WTC11 (cell line): Measurements from ENCODE around the gene ERBB2. TPM values are rescaled to one million over a fixed set of nuclear protein-coding genes. Genes with fewer than 3 reads are reported as not detected.

Experiments
- ATAC-seq: fragments of 200-7000 bp; cut with Tn5 transposase; 2 replicates; pipeline ENCODE4 v1.10.0; 2021; ENCODE audit warnings: mild to moderate bottlenecking, moderate library complexity
- CTCF ChIA-PET: fragments of 300-600 bp; sonication (Branson Sonifier 250); formaldehyde crosslinking; loops from one replicate; lab custom pipeline; 2021; ENCODE audit warnings: antibody characterized with exemption; lab: Charles Lee
- POLR2A ChIA-PET: fragments of 350-600 bp; sonication (Branson Sonifier 250); formaldehyde crosslinking; loops from one replicate; lab custom pipeline; 2021; ENCODE audit warnings: antibody characterized with exemption; lab: Charles Lee
- DNase-seq: peaks from one replicate; pipeline ENCODE4 v3.0.0; 2021; ENCODE audit warnings: low spot score
- H3K27ac Mint-ChIP-seq: 2 replicates; pipeline ENCODE4 v1.8.0; 2021; ENCODE audit warnings: mixed read lengths
- H3K27me3 Mint-ChIP-seq: 2 replicates; pipeline ENCODE4 v1.8.0; 2021; ENCODE audit warnings: low read depth, mild to moderate bottlenecking, moderate library complexity, mixed read lengths
- H3K36me3 Mint-ChIP-seq: 2 replicates; pipeline ENCODE4 v1.8.0; 2021; ENCODE audit warnings: mixed read lengths
- H3K4me1 Mint-ChIP-seq: 2 replicates; pipeline ENCODE4 v1.8.0; 2022; ENCODE audit warnings: mixed read lengths
- H3K4me3 Mint-ChIP-seq: 2 replicates; pipeline ENCODE4 v1.8.0; 2021; ENCODE audit warnings: mild to moderate bottlenecking, moderate library complexity, mixed read lengths
- H3K9me3 Mint-ChIP-seq: 2 replicates; pipeline ENCODE4 v1.8.0; 2021; ENCODE audit warnings: mixed read lengths
- ATF1 ChIP-seq: sonication (generic); formaldehyde crosslinking; IDR thresholded peaks from 2 replicates; pipeline ENCODE4 v1.8.1; 2023; ENCODE audit warnings: mild to moderate bottlenecking, moderate library complexity, missing genetic modification reagents
- ELF4 ChIP-seq: sonication (generic); formaldehyde crosslinking; IDR thresholded peaks from 2 replicates; pipeline ENCODE4 v1.8.1; 2022; ENCODE audit warnings: low read depth, mild to moderate bottlenecking, moderate library complexity, missing genetic modification reagents
- EMX1 ChIP-seq: fragments of 250-450 bp; sonication (Bioruptor Pico); IDR thresholded peaks from 2 replicates; pipeline ENCODE4 v1.8.0; 2021; ENCODE audit warnings: mild to moderate bottlenecking
- ETV6 ChIP-seq: sonication (generic); formaldehyde crosslinking; IDR thresholded peaks from 2 replicates; pipeline ENCODE4 v1.8.1; 2022; ENCODE audit warnings: mild to moderate bottlenecking, missing genetic modification reagents
- FOXJ3 ChIP-seq: sonication (generic); formaldehyde crosslinking; IDR thresholded peaks from 2 replicates; pipeline ENCODE4 v1.9.0; 2021; ENCODE audit warnings: missing genetic modification reagents, mild to moderate bottlenecking, borderline replicate concordance
- MXD4 ChIP-seq: fragments of 250-450 bp; sonication (Bioruptor Pico); IDR thresholded peaks from 2 replicates; pipeline ENCODE4 v1.8.0; 2021; ENCODE audit warnings: mild to moderate bottlenecking, moderate library complexity, borderline replicate concordance
- NFATC4 ChIP-seq: fragments of 250-450 bp; sonication (Bioruptor Pico); IDR thresholded peaks from 2 replicates; pipeline ENCODE4 v1.9.0; 2021; ENCODE audit warnings: mild to moderate bottlenecking
- NFE2L1 ChIP-seq: sonication (generic); formaldehyde crosslinking; IDR thresholded peaks from 2 replicates; pipeline ENCODE4 v1.8.1; 2023; ENCODE audit warnings: missing genetic modification reagents
- NR1H2 ChIP-seq: sonication (generic); formaldehyde crosslinking; IDR thresholded peaks from 2 replicates; pipeline ENCODE4 v1.9.0; 2021; ENCODE audit warnings: mild to moderate bottlenecking, moderate library complexity, missing genetic modification reagents
- RORB ChIP-seq: fragments of 250-450 bp; sonication (Bioruptor Pico); IDR thresholded peaks from 2 replicates; pipeline ENCODE4 v1.9.0; 2021; ENCODE audit warnings: mild to moderate bottlenecking
- TCF7 ChIP-seq: sonication (generic); formaldehyde crosslinking; IDR thresholded peaks from 2 replicates; pipeline ENCODE4 v1.8.0; 2022; ENCODE audit warnings: mild to moderate bottlenecking, low read depth, missing genetic modification reagents, moderate library complexity
- TP53 ChIP-seq: sonication (generic); formaldehyde crosslinking; IDR thresholded peaks from 2 replicates; pipeline ENCODE4 v1.8.1; 2023; ENCODE audit warnings: mild to moderate bottlenecking, missing genetic modification reagents
- ZBTB21 ChIP-seq: sonication (generic); formaldehyde crosslinking; IDR thresholded peaks from 2 replicates; pipeline ENCODE4 v1.8.1; 2023; ENCODE audit warnings: mild to moderate bottlenecking, missing genetic modification reagents, borderline replicate concordance
- ZNF232 ChIP-seq: sonication (generic); formaldehyde crosslinking; IDR thresholded peaks from 2 replicates; pipeline ENCODE4 v1.8.0; 2022; ENCODE audit warnings: mild to moderate bottlenecking, missing genetic modification reagents
- ZNF396 ChIP-seq: fragments of 250-450 bp; sonication (Bioruptor Pico); IDR thresholded peaks from 2 replicates; pipeline ENCODE4 v1.8.0; 2021; ENCODE audit warnings: mild to moderate bottlenecking, moderate library complexity, borderline replicate concordance
- total RNA-seq: library from RNA; stranded (reverse); gene quantifications from 3 replicates; pipeline ENCODE4 v1.2.3, GENCODE V29; 2021
- TF ChIP-seq, protein P1 (sequence below): sonication (generic); formaldehyde crosslinking; IDR thresholded peaks from 2 replicates; pipeline ENCODE4 v1.8.0; 2022; ENCODE audit warnings: mild to moderate bottlenecking, missing genetic modification reagents
- TF ChIP-seq, protein P2 (sequence below): fragments of 250-450 bp; sonication (Bioruptor Pico); IDR thresholded peaks from 2 replicates; pipeline ENCODE4 v1.9.0; 2021; ENCODE audit warnings: mild to moderate bottlenecking
- TF ChIP-seq, protein P3 (sequence below): fragments of 250-450 bp; sonication (Bioruptor Pico); IDR thresholded peaks from 2 replicates; pipeline ENCODE4 v1.9.0; 2021; ENCODE audit warnings: mild to moderate bottlenecking
- TF ChIP-seq, protein P4 (sequence below): sonication (generic); formaldehyde crosslinking; IDR thresholded peaks from 2 replicates; pipeline ENCODE4 v1.8.0; 2022; ENCODE audit warnings: mild to moderate bottlenecking, missing genetic modification reagents
- TF ChIP-seq, protein P5 (sequence below): fragments of 250-450 bp; sonication (Bioruptor Pico); IDR thresholded peaks from 2 replicates; pipeline ENCODE4 v1.9.0; 2021; ENCODE audit warnings: mild to moderate bottlenecking, borderline replicate concordance
- TF ChIP-seq, protein P6 (sequence below): sonication (generic); formaldehyde crosslinking; IDR thresholded peaks from 2 replicates; pipeline ENCODE4 v1.8.1; 2023; ENCODE audit warnings: mild to moderate bottlenecking, missing genetic modification reagents, moderate library complexity
- TF ChIP-seq, protein P7 (sequence below): sonication (generic); formaldehyde crosslinking; IDR thresholded peaks from 2 replicates; pipeline ENCODE4 v1.8.1; 2022; ENCODE audit warnings: low read depth, missing genetic modification reagents, borderline replicate concordance
- TF ChIP-seq, protein P8 (sequence below): fragments of 250-450 bp; sonication (Bioruptor Pico); IDR thresholded peaks from 2 replicates; pipeline ENCODE4 v2.1.2; 2022; ENCODE audit warnings: mild to moderate bottlenecking, moderate library complexity

ERBB2 gene
- total RNA-seq, 1 experiment from 2014 or later: 209 TPM

DNA sequence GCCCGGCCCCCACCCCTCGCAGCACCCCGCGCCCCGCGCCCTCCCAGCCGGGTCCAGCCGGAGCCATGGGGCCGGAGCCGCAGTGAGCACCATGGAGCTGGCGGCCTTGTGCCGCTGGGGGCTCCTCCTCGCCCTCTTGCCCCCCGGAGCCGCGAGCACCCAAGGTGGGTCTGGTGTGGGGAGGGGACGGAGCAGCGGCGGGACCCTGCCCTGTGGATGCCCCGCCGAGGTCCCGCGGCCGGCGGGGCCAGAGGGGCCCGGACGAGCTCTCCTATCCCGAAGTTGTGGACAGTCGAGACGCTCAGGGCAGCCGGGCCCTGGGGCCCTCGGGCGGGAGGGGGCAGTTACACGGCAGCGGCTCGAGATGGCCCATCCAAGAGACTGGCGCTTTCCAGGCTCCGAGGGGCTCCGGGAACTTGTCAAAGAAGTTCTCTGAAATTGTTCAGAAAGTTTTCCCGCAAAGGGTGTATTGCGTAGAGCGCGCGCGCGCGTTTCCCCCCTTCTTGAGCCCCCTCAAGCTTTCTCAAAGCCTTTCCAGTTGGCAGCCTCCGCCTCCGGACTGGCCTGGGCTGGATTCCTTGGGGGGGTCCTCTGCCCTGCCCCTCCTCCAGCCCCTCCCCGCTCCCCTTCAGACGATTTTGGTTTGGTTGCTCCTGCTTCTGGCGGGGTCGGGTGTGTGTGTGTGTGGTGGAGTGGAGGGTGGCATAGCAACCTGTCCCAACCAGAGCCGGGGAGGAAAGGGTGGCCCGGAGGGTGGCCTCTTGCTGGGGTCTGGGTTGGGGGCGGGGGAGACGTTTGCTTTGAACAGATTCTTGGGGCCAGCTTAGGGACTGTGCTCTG, 504 bp downstream of the ERBB2 start:
- no peak for ATAC-seq
- peak; percentile 53 for DNase-seq
- H3K4me3 Mint-ChIP-seq: peak overlapping the region; percentile 95
- peaks cover 73% of the 10 kb centered on the region for H3K4me1 Mint-ChIP-seq
- no peaks in the 10 kb centered on the region for H3K9me3 Mint-ChIP-seq
- ChIA-PET CTCF (interaction anchor here (0.5 to 7.9 kb wide), 26 partner anchors 12 to 665 kb away, joined by 3 to 77 read pairs (median 4); partner anchors contain the start of genes MIEN1 and PGAP3), POLR2A (interaction anchor here (0.6 to 1.6 kb wide), 7 partner anchors 12 to 236 kb away, joined by 3 to 25 read pairs (median 5); partner anchors contain the start of genes MIEN1 and PGAP3)
- H3K27ac Mint-ChIP-seq: no peak overlapping the region
- H3K36me3 Mint-ChIP-seq: peaks cover 3% of the 10 kb centered on the region; the same call in 1 of the 2 replicates
- no peaks in the 10 kb centered on the region for H3K27me3 Mint-ChIP-seq
- TF ChIP-seq ZNF396 (CRISPR knock-in tag): no peak
- no peak for TF ChIP-seq ETV6 (CRISPR knock-in tag)
- TF ChIP-seq, protein P1, sequence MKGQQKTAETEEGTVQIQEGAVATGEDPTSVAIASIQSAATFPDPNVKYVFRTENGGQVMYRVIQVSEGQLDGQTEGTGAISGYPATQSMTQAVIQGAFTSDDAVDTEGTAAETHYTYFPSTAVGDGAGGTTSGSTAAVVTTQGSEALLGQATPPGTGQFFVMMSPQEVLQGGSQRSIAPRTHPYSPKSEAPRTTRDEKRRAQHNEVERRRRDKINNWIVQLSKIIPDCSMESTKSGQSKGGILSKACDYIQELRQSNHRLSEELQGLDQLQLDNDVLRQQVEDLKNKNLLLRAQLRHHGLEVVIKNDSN: no peak
- no peak for TF ChIP-seq ELF4 (CRISPR knock-in tag)
- no peak for TF ChIP-seq ATF1
- TF ChIP-seq, protein P2, sequence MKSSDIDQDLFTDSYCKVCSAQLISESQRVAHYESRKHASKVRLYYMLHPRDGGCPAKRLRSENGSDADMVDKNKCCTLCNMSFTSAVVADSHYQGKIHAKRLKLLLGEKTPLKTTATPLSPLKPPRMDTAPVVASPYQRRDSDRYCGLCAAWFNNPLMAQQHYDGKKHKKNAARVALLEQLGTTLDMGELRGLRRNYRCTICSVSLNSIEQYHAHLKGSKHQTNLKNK (CRISPR knock-in tag): no peak
- TF ChIP-seq, protein P3, sequence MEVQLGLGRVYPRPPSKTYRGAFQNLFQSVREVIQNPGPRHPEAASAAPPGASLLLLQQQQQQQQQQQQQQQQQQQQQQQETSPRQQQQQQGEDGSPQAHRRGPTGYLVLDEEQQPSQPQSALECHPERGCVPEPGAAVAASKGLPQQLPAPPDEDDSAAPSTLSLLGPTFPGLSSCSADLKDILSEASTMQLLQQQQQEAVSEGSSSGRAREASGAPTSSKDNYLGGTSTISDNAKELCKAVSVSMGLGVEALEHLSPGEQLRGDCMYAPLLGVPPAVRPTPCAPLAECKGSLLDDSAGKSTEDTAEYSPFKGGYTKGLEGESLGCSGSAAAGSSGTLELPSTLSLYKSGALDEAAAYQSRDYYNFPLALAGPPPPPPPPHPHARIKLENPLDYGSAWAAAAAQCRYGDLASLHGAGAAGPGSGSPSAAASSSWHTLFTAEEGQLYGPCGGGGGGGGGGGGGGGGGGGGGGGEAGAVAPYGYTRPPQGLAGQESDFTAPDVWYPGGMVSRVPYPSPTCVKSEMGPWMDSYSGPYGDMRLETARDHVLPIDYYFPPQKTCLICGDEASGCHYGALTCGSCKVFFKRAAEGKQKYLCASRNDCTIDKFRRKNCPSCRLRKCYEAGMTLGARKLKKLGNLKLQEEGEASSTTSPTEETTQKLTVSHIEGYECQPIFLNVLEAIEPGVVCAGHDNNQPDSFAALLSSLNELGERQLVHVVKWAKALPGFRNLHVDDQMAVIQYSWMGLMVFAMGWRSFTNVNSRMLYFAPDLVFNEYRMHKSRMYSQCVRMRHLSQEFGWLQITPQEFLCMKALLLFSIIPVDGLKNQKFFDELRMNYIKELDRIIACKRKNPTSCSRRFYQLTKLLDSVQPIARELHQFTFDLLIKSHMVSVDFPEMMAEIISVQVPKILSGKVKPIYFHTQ (CRISPR knock-in tag): no peak
- TF ChIP-seq ZNF232 (CRISPR knock-in tag): no peak
- no peak for TF ChIP-seq RORB (CRISPR knock-in tag)
- TF ChIP-seq, protein P4, sequence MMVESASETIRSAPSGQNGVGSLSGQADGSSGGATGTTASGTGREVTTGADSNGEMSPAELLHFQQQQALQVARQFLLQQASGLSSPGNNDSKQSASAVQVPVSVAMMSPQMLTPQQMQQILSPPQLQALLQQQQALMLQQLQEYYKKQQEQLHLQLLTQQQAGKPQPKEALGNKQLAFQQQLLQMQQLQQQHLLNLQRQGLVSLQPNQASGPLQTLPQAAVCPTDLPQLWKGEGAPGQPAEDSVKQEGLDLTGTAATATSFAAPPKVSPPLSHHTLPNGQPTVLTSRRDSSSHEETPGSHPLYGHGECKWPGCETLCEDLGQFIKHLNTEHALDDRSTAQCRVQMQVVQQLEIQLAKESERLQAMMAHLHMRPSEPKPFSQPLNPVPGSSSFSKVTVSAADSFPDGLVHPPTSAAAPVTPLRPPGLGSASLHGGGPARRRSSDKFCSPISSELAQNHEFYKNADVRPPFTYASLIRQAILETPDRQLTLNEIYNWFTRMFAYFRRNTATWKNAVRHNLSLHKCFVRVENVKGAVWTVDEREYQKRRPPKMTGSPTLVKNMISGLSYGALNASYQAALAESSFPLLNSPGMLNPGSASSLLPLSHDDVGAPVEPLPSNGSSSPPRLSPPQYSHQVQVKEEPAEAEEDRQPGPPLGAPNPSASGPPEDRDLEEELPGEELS (CRISPR knock-in tag): peak; percentile 27; the same call in 1 of the 2 replicates
- TF ChIP-seq, protein P5, sequence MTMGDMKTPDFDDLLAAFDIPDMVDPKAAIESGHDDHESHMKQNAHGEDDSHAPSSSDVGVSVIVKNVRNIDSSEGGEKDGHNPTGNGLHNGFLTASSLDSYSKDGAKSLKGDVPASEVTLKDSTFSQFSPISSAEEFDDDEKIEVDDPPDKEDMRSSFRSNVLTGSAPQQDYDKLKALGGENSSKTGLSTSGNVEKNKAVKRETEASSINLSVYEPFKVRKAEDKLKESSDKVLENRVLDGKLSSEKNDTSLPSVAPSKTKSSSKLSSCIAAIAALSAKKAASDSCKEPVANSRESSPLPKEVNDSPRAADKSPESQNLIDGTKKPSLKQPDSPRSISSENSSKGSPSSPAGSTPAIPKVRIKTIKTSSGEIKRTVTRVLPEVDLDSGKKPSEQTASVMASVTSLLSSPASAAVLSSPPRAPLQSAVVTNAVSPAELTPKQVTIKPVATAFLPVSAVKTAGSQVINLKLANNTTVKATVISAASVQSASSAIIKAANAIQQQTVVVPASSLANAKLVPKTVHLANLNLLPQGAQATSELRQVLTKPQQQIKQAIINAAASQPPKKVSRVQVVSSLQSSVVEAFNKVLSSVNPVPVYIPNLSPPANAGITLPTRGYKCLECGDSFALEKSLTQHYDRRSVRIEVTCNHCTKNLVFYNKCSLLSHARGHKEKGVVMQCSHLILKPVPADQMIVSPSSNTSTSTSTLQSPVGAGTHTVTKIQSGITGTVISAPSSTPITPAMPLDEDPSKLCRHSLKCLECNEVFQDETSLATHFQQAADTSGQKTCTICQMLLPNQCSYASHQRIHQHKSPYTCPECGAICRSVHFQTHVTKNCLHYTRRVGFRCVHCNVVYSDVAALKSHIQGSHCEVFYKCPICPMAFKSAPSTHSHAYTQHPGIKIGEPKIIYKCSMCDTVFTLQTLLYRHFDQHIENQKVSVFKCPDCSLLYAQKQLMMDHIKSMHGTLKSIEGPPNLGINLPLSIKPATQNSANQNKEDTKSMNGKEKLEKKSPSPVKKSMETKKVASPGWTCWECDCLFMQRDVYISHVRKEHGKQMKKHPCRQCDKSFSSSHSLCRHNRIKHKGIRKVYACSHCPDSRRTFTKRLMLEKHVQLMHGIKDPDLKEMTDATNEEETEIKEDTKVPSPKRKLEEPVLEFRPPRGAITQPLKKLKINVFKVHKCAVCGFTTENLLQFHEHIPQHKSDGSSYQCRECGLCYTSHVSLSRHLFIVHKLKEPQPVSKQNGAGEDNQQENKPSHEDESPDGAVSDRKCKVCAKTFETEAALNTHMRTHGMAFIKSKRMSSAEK (CRISPR knock-in tag): no peak
- TF ChIP-seq NR1H2 (CRISPR knock-in tag): no peak
- TF ChIP-seq TCF7 (CRISPR knock-in tag): no peak
- TF ChIP-seq ZBTB21: no peak
- TF ChIP-seq FOXJ3: no peak
- TF ChIP-seq, protein P6, sequence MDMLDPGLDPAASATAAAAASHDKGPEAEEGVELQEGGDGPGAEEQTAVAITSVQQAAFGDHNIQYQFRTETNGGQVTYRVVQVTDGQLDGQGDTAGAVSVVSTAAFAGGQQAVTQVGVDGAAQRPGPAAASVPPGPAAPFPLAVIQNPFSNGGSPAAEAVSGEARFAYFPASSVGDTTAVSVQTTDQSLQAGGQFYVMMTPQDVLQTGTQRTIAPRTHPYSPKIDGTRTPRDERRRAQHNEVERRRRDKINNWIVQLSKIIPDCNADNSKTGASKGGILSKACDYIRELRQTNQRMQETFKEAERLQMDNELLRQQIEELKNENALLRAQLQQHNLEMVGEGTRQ (CRISPR knock-in tag): peak; percentile 24; the same call in 1 of the 2 replicates
- TF ChIP-seq MXD4 (CRISPR knock-in tag): no peak
- no peak for TF ChIP-seq EMX1 (CRISPR knock-in tag)
- TF ChIP-seq, protein P7, sequence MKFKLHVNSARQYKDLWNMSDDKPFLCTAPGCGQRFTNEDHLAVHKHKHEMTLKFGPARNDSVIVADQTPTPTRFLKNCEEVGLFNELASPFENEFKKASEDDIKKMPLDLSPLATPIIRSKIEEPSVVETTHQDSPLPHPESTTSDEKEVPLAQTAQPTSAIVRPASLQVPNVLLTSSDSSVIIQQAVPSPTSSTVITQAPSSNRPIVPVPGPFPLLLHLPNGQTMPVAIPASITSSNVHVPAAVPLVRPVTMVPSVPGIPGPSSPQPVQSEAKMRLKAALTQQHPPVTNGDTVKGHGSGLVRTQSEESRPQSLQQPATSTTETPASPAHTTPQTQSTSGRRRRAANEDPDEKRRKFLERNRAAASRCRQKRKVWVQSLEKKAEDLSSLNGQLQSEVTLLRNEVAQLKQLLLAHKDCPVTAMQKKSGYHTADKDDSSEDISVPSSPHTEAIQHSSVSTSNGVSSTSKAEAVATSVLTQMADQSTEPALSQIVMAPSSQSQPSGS (CRISPR knock-in tag): no peak
- TF ChIP-seq, protein P8, sequence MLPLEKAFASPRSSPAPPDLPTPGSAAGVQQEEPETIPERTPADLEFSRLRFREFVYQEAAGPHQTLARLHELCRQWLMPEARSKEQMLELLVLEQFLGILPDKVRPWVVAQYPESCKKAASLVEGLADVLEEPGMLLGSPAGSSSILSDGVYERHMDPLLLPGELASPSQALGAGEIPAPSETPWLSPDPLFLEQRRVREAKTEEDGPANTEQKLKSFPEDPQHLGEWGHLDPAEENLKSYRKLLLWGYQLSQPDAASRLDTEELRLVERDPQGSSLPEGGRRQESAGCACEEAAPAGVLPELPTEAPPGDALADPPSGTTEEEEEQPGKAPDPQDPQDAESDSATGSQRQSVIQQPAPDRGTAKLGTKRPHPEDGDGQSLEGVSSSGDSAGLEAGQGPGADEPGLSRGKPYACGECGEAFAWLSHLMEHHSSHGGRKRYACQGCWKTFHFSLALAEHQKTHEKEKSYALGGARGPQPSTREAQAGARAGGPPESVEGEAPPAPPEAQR (CRISPR knock-in tag): no peak
- TF ChIP-seq NFE2L1 (CRISPR knock-in tag): no peak
- no peak for TF ChIP-seq NFATC4
- no peak for TF ChIP-seq TP53 (CRISPR knock-in tag)
